HG03439 (cell line): Measurements from ENCODE around the gene TRABD.

Experiments used
- ATAC-seq: cut with Tn5 transposase; IDR thresholded peaks from one replicate; pipeline ENCODE4 v1.9.1; 2021; ENCODE audit warnings: mild to moderate bottlenecking, moderate library complexity; ENCODE audit not compliant: unreplicated experiment

Gene TRABD

GRCh38 chr22:50184902-50185374 lies 775 bp upstream of the TRABD start:
- ATAC-seq = no peak

GRCh38 chr22:50186181-50186714 lies 535 bp downstream of the TRABD start:
- no peak for ATAC-seq

- ATAC-seq = no peak
Measured at GRCh38 chr22:50186761-50187523, 1.2 kb downstream of the TRABD start.

GRCh38 chr22:50188356-50188755 lies 2.6 kb downstream of the TRABD start:
- no peak for ATAC-seq

- no peak for ATAC-seq
Measured at GRCh38 chr22:50189184-50189848, 3.6 kb downstream of the TRABD start.

GRCh38 chr22:50189849-50190181 lies 4.1 kb downstream of the TRABD start:
- no peak for ATAC-seq

GRCh38 chr22:50190182-50190940 lies 4.6 kb downstream of the TRABD start:
- ATAC-seq = peak; percentile 38

GRCh38 chr22:50190941-50191741 lies 5.4 kb downstream of the TRABD start:
- no peak for ATAC-seq

- ATAC-seq = no peak
Measured at GRCh38 chr22:50192436-50193204, 6.9 kb downstream of the TRABD start.

- ATAC-seq = no peak
Measured at GRCh38 chr22:50193621-50194020, 7.9 kb downstream of the TRABD start.

GRCh38 chr22:50194037-50194805 lies 8.5 kb downstream of the TRABD start:
- ATAC-seq = no peak

GRCh38 chr22:50196256-50196655 lies 10.5 kb downstream of the TRABD start:
- no peak for ATAC-seq

- ATAC-seq = no peak
Measured at GRCh38 chr22:50197000-50197800, 11.5 kb downstream of the TRABD start.

- ATAC-seq = no peak
Measured at GRCh38 chr22:50197856-50198623, 12.3 kb downstream of the TRABD start.

GRCh38 chr22:50198624-50199017 lies 12.9 kb downstream of the TRABD start:
- ATAC-seq = no peak

- no peak for ATAC-seq
Measured at GRCh38 chr22:50199251-50199721, 13.6 kb downstream of the TRABD start.

GRCh38 chr22:50199829-50200460 lies 14.2 kb downstream of the TRABD start:
- peak; percentile 2 for ATAC-seq
